Activated CD4-positive, CD25-positive, alpha-beta regulatory T cell treated with anti-CD3 and anti-CD28 coated beads, Interleukin-2, amount 50 U/mL, for 16 hours (primary cell): ENCODE results near the gene ADAM11.

Experiments
- DNase-seq: peaks from one replicate; pipeline ENCODE4 v3.0.0-alpha.2; 2020; ENCODE audit warnings: low read depth, low spot score

The ADAM11 gene

DNA sequence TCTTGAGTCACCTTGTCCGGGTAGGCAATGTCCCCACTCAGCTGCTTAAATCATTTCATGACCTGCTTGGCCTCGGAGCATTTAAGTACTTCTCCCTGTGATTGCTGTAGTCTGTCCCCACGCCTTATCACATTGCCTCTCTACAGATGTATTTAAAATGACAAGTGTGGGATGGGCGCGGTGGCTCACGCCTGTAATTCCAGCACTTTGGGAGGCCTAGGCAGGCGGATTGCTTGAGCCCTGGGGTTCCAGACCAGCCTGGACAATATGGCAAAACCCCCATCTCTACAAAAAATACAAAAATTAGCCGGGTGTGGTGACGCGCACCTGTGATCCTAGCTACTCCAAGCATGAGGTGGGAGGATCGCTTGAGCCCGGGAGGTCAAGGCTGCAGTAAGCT is 72.6 kb downstream of the ADAM11 start:
- DNase-seq = no peak
